Bone marrow (tissue), 2 donors: ENCODE results near the gene MT1M.

Source experiments
- DNase-seq, 2 donors: peaks; one replicate each; lab custom pipeline; 2025; lab: John Stamatoyannopoulos, UW

The MT1M gene

GRCh38 chr16:56628486-56629350 is 3.7 kb upstream of the MT1M start:
- no peak for DNase-seq

DNA sequence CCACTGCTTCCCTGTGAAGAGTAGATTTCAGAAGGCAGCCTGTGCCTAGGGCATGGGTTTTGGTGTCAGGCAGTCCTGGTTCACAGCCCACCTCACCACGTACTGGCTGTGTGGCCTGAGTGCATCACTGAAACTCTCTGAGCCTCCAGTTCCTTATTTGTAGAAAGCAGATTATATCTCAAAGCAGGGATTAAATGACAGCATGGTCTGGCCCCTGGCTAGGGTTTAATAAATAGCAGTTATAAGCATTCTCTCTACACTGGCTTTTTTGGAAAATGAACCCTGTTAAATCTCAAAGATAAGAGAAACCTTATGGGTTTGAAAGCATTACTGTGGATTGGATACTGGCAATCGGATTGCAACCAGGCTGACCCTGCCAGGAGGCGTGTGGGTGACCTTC is 2.9 kb upstream of the MT1M start:
- no peak for DNase-seq

- DNase-seq = no peak
Measured at GRCh38 chr16:56630134-56630533, 2.3 kb upstream of the MT1M start.

DNA sequence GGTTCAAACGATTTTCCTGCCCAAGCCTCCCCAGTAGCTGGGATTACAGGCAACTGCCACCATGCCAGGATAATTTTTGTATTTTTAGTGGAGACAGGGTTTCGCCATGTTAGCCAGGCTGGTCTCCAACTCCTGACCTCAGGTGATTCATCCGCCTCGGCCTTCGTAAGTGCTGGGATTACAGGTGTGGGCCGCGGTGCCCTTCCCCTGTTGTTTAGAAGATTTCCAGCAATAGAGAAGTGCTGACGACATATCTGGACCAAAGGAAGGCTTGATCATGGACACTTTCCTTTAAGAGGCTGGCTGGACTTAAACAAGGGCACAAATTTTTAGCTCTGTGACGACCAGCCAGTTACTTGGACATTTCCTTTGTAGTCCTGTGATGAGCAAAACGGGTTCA is 1.3 kb upstream of the MT1M start:
- DNase-seq = no peak

DNA sequence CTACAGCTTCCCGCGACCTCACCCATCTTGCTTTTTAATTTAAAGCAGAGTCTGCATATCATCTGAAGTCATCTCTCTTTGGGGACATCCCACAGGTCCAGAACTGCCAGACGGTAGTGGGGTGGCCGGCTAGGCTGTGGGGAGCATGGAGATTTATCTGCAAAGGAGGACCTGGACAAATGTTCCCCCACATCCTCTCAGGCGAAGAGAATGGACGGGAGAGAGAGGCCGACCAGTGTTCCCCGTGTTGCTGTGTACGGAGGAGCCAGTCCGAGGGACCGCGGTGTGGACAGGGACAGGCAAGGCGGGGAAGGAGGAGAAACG is 665 bp upstream of the MT1M start:
- no peak for DNase-seq

- DNase-seq = no peak
Measured at GRCh38 chr16:56632848-56633365, 448 bp downstream of the MT1M start.

DNA sequence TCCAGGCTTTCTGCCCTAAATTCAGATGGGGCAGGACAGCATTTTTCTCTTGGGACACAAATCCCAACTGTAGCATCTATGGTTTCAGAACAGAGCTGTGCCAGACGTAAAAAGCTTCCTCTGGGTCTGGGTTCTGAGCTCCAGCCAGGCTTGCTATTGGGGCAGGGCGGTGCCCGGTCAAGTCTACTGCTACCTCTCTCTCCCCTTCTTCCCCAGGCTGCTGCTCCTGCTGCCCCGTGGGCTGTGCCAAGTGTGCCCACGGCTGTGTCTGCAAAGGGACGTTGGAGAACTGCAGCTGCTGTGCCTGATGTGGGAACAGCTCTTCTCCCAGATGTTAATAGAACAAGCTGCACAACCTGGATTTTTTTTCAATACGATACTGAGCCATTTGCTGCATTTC is 1.1 kb downstream of the MT1M start:
- no peak for DNase-seq

DNA sequence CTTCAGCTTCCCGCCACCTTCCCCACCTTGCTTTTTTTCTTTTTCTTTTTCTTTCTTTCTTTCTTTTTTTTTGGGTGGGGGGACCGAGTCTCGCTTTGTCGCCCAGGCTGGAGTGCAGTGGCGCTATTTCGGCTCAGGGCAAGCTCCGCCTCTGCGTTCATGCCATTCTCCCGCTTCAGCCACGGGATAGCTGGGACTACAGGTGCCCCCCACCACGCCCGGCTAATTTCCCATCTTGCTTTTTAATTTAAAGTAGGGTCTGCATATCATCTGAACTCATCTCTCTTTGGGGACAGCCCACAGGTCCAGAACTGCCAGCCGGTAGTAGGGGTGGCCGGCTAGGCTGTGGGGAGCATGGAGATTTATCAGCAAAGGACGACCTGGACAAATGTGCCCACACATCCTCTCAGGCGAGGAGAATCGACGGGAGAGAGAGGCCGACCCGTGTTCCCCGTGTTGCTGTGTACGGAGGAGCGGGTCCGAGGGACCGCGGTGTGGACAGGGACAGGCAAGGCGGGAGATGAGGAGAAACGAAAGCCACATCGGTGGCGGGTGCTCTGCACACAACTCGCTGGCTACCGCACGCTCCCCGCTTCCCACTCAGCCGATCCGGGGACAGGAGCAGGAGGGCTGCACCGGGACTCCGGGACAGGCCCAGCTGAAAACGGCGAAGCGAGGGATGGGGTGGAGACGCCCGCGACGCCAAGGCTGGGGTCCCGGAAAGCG is 2.4 kb downstream of the MT1M start:
- DNase-seq = no peak

DNA sequence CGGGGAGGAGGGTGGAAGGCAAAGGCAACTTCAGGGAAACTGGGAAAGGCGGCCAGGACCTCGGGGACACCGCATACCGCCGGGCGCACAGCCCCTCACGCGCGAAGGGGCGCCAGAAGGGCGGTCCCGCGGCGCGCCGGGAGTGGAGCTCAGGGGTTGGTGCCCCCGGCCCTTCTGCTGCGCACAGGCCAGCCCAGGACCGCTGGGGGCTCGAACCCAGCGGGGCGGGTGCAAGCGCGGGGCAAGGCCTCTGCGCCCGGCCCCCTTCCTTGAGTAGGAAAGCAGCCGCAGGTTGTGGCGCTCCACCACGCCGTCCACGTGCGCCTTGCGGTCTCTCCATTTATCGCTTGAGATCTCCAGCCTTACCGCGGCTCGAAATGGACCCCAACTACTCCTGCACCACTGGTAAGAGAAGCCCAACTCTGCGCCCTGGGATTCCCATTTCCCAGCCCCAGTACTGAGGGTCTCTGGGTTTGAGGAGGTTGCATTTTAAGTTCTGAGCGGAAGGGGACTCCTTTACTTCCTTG is 3.0 kb downstream of the MT1M start:
- DNase-seq = no peak

- DNase-seq = no peak
Measured at GRCh38 chr16:56636616-56637413, 4.4 kb downstream of the MT1M start.

DNA sequence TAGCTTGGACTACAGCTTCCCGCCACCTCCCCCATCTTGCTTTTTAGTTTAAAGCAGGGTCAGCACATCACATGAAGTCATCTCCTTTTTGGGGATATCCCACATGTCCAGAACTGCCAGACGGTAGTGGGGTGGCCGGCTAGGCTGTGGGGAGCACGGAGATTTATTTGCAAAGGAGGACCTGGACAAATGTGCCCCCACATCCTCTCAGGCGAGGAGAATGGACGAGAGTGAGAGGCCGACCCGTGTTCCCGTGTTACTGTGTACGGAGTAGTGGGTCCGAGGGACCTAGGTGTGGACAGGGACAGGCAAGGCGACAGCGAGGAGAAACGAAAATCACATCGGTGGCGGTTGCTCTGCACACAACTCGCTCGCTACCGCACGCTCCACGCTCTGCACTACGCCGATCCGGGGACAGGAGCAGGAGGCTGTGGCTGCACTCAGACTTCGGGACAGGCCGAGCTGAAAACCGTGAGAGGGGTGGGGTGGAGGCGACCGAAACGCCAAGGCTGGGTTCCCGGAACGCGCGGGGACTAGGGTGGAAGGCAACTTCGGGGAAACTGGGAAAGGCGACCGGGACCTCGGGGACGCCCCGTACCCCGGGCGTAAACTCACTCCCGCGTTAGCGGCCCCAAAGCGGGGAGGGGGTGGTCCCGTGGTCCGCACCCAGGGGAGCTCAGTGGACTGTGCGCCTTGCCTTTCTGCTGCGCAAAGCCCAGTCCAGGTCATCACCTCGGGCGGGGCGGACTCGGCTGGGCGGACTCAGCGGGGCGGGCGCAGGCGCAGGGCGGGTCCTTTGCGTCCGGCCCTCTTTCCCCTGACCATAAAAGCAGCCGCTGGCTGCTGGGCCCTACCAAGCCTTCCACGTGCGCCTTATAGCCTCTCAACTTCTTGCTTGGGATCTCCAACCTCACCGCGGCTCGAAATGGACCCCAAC is 5.6 kb downstream of the MT1M start, which contains the start of gene MT1A:
MT1A (plus strand) TSS at position 853 of the 937 bp plus-strand sequence; CDS start at position 926, 73 bp downstream.
- no peak for DNase-seq

- no peak for DNase-seq
Measured at GRCh38 chr16:56639045-56639444, 6.6 kb downstream of the MT1M start.

GRCh38 chr16:56640076-56640475 is 7.6 kb downstream of the MT1M start:
- DNase-seq = no peak

DNA sequence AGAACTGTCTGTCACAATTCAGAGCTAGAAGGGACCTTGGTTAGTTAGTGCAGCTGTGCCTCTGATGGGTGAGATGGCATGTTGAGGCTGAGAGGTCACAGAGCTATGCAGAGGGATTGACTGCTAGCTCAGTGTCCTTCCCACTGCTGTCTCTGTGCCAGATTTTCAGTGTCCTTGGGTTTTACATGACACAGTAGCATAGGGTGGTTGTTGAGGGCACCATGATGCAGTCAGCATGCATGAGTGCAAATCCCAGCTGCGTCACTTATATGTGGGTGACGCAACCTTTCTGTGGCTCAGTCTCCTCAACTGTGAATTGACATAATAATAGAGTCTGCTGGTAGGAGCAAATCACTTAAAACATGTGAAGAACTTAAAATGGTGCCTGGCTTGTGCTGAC is 8.7 kb downstream of the MT1M start:
- no peak for DNase-seq

GRCh38 chr16:56643080-56643778 is 10.8 kb downstream of the MT1M start:
- DNase-seq = peak in 1 of 2 donors; percentile 21

DNA sequence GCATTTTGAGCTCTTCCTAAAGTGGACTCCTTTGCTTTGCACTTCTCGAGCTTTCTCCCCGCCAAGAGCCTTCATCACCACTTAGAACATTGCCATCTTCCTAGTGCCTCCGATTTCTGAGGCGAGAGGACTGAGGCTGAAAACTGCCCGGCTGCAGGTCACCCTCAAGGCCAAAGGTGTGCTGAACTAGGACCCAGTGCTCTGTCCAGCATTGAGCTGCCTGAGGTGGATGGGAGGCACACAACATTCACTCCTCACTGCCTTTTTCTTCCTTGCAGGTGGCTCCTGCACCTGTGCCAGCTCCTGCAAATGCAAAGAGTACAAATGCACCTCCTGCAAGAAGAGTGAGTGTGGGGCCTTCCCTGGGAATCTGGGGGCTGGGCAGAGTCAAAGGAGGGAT is 11.4 kb downstream of the MT1M start:
- no peak for DNase-seq

DNA sequence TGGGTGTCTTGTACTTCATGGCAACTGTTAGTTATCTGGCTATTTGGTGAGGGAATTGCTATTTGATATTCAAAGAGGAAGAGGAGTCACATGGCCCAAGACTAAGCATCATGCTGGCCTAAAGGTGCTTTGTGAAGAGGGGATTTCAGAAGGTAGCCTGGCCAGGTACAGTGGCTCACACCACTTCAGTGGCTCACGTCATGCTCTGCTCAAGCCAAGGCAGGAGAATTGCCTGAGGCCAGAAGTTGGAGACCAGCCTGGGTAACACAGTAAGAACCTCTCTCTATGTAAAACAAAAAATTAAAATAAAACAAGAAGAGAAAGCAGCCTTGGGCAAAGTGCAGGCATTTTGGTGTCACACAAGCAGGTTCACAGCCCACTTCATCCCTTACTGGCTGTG is 12.9 kb downstream of the MT1M start:
- no peak for DNase-seq

- DNase-seq = no peak
Measured at GRCh38 chr16:56645838-56646237, 13.4 kb downstream of the MT1M start.

DNA sequence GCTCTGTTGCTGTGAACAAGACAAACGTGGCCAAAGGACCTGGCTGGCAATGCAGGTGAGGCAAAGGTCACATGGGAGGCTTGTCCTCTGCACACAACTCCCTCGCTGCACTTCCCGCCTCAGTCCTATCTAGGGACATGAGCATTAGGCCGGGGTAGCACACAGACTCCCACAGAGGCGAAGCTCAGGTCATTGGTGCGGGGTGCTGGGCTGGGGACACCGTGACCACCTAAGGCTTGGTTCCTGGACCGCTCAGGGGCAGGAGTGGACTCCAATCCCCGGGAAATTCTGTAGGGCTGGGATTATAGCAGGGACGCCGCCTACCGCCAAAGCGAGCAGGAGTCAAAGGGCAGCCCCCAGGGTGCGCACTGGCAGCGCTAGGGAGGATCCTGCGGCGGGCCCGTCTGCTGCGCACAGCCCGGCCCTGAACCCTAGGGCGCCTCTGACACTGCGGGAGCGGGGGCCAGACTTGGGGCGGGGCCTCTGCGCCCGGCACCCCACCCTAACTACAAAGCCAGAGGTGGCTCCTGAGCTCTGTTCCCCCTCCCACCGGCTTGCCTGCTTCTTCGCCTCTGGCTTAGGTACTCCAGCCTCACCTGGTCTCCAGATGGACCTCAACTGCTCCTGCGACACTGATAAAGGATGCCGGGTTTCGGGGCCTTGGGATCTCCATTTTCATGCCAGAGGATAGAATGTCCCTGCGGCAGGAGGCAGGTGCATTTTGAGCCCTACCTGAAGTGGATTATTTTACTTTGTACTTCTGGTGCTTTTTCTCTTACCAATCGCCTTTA is 15.4 kb downstream of the MT1M start:
- no peak for DNase-seq

GRCh38 chr16:56649271-56649670 is 16.8 kb downstream of the MT1M start:
- no peak for DNase-seq
